ENCODE results near the gene ARMC2.
"Not testable (repeated sequence)": the region's sequence is repeated elsewhere in the genome, so short reads cannot be mapped to it uniquely, and the experiment has no call there.

Gene ARMC2

GRCh38 chr6:108952776-108953486 is 104.7 kb downstream of the ARMC2 start:
- no peak for DNase-seq (ENCODE audit: low read depth)

GRCh38 chr6:108953681-108954080 is 105.5 kb downstream of the ARMC2 start:
- DNase-seq (ENCODE audit: low read depth): no peak

- DNase-seq (ENCODE audit: low read depth): no peak
These were observed 107.2 kb downstream of the ARMC2 start for GRCh38 chr6:108955329-108955949.

GRCh38 chr6:108957221-108957620 is 109.0 kb downstream of the ARMC2 start:
- DNase-seq (ENCODE audit: low read depth): no peak

- DNase-seq (ENCODE audit: low read depth): no peak
These were observed 110.9 kb downstream of the ARMC2 start for GRCh38 chr6:108958900-108959770.

- DNase-seq (ENCODE audit: low read depth): no peak
These were observed 111.9 kb downstream of the ARMC2 start for GRCh38 chr6:108959972-108960582.

GRCh38 chr6:108960601-108961000 is 112.4 kb downstream of the ARMC2 start:
- no peak for DNase-seq (ENCODE audit: low read depth)

GRCh38 chr6:108961077-108961476 is 112.9 kb downstream of the ARMC2 start:
- no peak for DNase-seq (ENCODE audit: low read depth)

- DNase-seq (ENCODE audit: low read depth): peak; percentile 42
These were observed 113.8 kb downstream of the ARMC2 start for GRCh38 chr6:108961985-108962384.

- DNase-seq (ENCODE audit: low read depth): no peak
These were observed 118.0 kb downstream of the ARMC2 start for GRCh38 chr6:108966251-108966650.

- DNase-seq (ENCODE audit: low read depth): no peak
These were observed 118.9 kb downstream of the ARMC2 start for GRCh38 chr6:108966855-108967755.

GRCh38 chr6:108968325-108969316 is 120.4 kb downstream of the ARMC2 start:
- no peak for DNase-seq (ENCODE audit: low read depth)

- DNase-seq (ENCODE audit: low read depth): no peak
These were observed 121.6 kb downstream of the ARMC2 start for GRCh38 chr6:108969776-108970175.

- DNase-seq (ENCODE audit: low read depth): no peak
These were observed 126.0 kb downstream of the ARMC2 start for GRCh38 chr6:108974201-108974600.

- DNase-seq (ENCODE audit: low read depth): not testable (repeated sequence)
These were observed 130.4 kb downstream of the ARMC2 start for GRCh38 chr6:108978638-108979037.

- DNase-seq (ENCODE audit: low read depth): no peak
These were observed 134.2 kb downstream of the ARMC2 start for GRCh38 chr6:108982154-108983113.

- DNase-seq (ENCODE audit: low read depth): no peak
These were observed 134.9 kb downstream of the ARMC2 start for GRCh38 chr6:108983151-108983550.

- no peak for DNase-seq (ENCODE audit: low read depth)
These were observed 137.1 kb downstream of the ARMC2 start for GRCh38 chr6:108985301-108985700.

GRCh38 chr6:108987156-108987555 is 138.9 kb downstream of the ARMC2 start:
- DNase-seq (ENCODE audit: low read depth): no peak
